GM18861 (cell line): ENCODE results near the gene CLECL1.
"Not testable (repeated sequence)": the region's sequence is repeated elsewhere in the genome, so short reads cannot be mapped to it uniquely, and the experiment has no call there.

ENCODE experiments used
- ATAC-seq: cut with Tn5 transposase; IDR thresholded peaks from one replicate; pipeline ENCODE4 v1.9.1; 2021; ENCODE audit not compliant: unreplicated experiment

CLECL1 gene

DNA sequence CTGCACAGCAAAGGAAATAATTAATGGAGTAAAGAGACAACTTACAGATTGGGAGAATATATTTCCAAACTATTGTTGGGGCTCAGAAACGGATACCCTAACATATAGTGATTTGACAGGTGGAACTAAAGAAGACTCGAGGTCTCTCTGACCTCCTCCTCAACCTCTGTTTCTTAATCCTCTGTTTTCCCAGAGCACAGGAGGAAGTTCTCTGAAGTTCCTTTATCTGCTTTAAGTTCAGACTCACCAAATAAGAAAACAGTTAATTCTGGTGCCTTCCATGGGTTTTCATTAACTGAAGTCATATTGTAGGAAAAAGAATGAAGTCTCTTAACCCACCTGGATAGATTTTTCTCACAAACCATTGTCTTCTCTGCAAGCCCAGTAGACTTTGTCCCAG lies 34.2 kb downstream of the CLECL1 start:
- ATAC-seq = no peak

DNA sequence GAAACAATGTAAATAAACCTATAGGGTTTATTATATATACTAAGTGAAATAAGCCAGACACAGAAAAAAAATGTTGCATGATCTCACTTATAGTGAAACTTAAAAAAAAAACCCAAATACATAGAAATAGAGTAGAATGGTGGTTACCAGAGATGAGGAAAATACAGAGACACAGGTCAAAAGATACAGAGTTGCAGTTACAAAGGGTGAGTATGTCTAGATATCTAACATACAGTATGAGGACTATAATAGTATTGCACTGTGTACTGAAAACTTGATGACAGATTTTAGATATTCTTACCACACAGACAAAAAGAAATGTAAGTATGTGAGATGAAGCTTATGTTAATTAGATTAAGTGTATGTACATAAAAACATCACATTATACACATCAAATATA lies 35.3 kb downstream of the CLECL1 start:
- no peak for ATAC-seq

DNA sequence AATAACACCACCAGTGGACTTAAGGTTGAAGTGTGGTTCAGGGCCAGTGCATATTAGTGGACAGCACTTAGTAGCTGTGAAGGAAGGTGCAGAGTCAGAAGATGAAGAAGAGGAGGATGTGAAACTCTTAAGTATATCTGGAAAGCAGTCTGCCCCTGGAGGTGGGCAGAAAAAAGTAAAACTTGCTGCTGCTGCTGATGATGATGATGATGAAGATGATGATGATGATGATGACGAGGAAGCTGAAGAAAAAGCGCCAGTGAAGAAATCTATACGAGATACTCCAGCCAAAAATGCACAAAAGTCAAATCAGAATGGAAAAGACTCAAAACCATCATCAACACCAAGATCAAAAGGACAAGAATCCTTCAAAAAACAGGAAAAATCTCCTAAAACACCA lies 37.2 kb downstream of the CLECL1 start:
- ATAC-seq = not testable (repeated sequence)

DNA sequence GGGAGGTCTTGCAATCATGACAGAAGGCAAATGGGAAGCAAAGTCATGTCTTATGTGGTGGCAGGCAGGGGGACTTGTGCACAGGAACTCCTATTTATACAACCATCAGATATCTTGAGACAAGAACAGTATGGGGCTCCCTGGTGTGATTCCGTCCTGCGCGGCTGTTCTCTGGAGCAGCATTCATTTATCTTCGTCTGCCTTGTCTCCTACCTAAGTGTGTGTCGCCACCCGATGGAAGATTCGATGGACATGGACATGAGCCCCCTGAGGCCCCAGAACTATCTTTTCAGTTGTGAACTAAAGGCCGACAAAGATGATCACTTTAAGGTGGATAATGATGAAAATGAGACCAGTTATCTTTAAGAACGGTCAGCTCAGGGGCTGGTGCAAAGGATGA lies 37.7 kb downstream of the CLECL1 start:
- ATAC-seq = not testable (repeated sequence)

DNA sequence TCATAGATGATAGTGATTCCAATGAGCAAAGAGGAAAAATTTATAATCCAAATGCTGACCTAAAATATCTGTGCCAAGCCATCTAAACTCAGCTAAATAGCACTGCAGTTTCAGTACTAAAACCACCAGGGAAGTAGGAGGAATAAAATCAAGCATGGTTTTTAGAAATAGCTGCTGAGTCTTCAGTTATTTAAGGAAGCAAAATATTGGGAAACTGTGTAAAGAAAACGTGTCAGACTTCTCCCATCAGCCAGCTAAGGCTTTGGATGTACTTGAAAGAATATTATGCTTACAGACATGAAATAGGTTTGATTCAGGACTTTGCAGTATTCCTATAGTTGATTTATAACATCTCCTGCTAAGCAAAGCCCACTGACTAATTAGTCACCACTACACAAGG lies 38.7 kb downstream of the CLECL1 start:
- ATAC-seq = no peak

DNA sequence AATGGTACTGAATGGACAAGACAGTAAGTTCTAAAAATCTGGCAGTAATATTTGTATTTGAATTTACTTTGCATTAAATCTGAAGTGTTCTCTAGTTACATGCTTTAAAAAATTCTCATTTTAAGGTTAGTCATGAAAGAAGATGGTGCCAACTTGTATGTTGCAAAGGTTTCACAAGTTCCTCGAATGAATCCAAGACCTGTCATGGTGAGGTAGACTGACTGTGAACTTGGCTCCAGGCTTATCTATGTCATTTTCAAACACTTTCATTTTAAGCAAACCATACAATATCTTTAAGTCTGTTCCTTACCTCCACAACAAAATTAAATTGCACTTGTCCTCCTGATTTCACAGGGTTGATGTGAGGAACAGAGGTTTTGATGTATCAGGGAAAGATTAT lies 40.0 kb downstream of the CLECL1 start:
- no peak for ATAC-seq

DNA sequence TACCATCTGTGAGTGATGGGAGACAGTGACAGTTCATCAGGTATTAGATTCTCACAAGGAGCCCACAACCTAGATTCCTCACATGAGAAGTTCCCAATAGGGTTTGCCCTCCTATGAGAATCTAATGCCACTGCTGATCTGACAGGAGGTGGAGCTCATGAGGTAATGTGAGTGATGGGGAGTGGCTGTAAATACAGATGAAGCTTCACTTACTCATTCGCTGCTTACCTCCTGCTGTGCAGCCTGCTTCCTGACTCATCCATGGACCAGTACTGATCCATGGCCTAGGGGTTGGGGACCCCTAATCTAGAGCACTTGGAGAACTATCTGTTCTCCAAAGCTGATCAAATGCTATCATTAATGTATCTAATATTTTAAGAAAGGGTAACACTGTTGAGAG lies 45.7 kb downstream of the CLECL1 start:
- ATAC-seq = no peak

DNA sequence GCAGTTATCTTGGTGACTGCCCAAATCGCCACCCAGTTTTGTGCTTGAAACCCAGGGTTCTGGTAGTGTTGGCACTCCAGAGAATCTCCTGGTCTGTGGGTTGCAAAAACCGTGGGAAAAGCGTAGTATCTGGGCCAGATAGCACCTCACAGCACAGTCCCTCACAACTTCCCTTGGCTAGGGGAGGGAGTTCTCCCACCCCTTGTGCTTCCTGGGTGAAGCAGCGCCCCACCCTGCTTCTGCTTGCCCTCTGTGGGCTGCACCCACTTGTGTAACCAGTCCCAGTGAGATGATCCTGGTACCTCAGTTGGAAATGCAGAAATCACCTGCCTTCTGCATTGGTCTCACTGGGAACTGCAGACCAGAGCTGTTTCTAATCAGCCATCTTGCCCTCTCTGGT lies 47.0 kb downstream of the CLECL1 start:
- ATAC-seq = no peak

DNA sequence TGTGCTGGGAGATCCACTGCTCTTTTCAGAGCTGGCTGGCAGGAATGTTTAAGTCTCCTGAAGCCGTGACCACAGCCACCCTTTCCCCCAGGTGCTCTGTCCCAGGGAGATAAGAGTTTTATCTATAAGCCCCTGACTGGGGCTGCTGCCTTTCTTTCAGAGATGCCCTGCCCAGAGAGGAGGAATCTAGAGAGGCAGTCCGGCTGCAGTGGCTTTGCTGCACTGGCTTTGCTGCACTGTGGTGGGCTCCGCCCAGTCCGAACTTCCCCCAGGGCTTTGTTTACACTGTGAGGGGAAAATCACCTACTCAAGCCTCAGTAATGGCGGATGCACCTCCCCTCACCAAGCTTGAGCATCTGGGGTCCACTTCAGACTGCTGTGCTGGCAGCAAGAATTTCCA lies 47.5 kb downstream of the CLECL1 start:
- ATAC-seq = not testable (repeated sequence)

DNA sequence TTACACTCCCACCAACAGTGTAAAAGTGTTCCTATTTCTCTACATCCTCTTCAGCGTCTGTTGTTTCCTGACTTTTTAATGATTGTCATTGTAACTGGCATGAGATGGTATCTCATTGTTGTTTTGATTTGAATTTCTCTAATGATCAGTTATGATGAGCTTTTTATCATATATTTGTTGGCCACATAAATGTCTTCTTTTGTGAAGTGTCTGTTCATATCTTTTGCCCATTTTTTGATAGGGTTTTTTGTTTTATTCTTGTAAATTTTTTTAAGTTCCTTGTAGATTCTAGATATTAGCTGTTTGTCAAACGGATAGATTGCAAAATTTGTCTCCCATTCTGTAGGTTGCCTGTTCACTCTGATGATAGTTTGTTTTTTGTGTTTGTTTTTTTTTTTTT lies 49.9 kb downstream of the CLECL1 start:
- not testable (repeated sequence) for ATAC-seq

DNA sequence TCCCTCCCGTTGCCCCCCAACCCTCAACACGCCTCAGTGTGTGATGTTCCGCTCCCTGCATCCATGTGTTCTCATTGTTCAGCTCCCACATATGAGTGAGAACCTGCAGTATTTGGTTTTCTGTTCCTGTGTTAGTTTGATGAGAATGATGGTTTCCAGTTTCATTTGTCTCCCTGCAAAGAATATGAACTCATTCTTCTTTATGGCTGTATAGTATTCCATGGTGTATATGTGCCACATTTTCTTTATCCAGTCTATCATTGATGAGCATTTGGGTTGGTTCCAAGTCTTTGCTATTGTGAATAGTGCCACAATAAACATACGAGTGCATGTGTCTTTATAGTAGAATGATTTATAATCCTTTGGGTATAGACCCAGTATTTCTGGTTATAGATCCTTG lies 50.4 kb downstream of the CLECL1 start:
- ATAC-seq = not testable (repeated sequence)

DNA sequence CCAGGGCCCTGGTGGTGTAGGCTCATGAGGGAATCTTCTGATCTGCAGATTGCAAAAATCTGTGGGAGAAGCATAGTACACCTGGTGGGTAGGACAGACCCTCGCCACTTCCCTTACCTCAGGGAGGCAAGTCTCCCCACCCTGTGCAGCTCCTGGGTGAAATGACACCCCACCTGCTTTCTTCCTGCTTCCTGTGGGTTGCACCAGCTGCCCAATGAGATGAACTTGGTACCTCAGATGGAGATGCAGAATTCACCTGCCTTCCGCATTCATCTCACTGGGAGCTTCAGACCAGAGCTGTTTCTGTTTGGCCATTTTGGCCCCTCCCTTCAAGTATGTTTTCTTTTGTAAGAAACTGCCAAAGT lies 58.7 kb downstream of the CLECL1 start:
- no peak for ATAC-seq

DNA sequence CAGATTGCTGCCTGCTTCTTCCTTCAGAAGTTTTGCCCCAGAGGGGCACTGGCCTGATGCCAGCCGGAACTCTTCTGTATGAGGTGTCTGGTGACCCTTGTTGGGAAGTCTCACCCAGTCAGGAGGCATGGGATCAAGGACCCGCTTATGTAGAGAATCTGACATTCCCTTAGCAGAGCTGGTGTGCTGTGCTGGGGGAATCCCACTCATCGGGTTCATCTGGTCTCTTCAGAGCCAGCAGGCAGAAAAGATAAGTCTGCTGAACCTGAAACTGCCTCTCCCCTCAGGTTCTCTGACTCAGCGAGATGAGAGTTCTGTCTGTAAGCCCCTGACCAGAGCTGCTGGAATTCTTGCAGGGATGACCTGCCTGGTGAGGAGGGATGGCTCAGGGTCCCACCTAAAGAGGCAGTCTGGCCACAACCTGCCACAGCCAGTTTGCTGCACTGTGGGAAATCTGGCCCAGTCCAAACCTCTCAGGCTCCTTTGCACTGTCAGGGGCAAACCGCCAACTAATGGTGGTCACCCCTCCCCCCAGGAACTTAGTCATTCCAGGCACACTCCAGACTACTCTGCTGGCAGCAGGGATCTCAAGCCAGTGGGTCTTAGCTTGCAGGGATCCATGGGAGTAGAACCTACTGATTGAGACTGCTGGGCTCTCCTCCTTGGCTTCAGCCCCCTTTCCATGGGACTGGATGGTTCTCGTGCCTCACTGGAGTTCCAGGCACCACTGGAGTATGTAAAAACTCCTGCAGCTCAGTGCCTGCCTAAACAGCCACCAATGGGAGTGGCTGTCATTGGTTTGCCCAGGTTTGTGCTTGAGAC lies 59.3 kb downstream of the CLECL1 start:
- ATAC-seq = no peak
